ENCODE results near the gene NOTO. TPM values are rescaled to one million over a fixed set of nuclear protein-coding genes. Genes with fewer than 3 reads are reported as not detected.

NOTO gene, protein sequence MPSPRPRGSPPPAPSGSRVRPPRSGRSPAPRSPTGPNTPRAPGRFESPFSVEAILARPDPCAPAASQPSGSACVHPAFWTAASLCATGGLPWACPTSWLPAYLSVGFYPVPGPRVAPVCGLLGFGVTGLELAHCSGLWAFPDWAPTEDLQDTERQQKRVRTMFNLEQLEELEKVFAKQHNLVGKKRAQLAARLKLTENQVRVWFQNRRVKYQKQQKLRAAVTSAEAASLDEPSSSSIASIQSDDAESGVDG
- not detected for total RNA-seq

DNA sequence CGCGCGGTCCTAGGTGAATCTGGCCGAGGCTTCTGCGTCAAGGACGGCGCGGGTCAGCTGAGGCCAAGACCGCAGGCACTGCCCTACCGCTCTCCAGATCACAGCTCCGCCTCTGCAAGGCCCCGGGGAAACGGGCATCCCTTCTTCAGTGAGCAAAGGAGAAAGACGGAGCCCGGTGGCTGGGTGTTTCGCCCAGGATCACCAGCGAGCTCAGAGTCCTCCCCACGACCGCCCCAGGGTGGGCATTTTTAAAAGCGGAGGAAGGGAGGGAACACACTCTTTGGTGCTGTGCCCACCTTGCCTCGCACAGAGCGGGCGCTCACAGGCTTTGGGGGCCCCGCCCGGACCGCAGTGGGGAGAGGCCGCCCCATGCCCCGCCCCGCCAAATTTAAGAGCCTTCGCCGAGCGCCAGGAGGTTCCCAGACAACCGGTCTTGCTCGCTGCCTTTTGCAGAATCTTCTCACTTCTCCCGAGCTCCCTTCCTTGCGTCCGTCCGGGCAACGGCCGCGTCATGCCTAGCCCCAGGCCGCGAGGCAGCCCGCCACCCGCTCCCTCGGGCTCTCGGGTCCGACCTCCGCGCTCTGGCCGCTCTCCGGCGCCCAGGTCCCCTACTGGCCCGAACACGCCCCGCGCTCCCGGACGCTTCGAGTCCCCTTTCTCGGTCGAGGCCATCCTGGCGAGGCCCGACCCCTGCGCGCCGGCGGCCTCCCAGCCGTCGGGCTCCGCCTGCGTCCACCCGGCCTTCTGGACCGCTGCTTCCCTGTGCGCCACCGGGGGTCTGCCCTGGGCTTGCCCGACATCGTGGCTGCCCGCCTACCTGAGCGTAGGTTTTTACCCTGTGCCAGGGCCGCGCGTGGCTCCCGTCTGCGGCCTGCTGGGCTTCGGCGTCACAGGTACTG is at the start of gene NOTO:
NOTO (plus strand) TSS at position 419 of the 899 bp plus-strand sequence; CDS start at position 512, 93 bp downstream.

DNA sequence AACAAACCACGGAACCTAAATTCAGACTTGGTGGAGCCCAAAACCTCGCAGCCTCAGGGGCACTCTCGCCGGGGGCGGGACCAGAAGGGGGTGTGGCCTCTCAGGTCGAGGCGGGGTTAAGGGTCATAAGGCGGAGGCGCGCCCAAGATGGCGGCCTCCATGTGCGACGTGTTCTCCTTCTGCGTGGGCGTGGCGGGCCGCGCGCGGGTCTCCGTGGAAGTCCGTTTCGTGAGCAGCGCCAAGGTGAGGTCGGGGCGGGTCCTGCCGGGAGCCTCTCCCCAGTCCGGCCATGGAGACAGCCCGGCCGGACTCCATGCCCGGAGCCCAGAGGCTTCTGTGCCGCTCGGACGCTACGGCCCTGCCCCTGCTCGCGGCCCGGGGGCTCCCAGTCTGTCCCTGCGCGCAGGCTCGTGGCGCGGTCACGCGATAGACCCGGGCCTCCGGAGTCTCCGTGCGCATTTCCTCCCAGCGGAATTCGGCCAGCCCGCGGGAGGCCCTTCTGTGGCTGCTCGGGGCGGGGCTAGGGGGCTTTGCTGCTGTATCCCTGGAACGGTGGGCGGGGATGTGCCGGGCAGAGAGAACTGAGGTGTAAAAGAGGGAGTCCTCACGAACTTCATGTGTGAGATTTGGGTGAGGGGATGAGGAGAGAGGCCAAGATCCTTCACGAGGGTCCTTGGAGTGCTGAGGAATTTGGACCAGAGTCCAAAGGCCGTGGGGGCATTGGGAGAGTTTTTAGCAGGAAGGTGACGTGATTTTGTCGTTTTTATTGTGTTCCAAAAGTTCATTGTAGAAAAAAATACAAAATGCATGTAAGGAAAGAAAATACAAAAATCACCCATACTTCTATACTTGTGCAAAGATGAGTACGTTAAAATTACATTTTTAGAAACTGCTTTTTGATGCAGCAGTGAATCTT is 12.0 kb downstream of the NOTO start, which contains the start of gene SMYD5:
SMYD5 (plus strand) TSS at position 126 of the 916 bp plus-strand sequence; CDS start at position 148, 22 bp downstream.

DNA sequence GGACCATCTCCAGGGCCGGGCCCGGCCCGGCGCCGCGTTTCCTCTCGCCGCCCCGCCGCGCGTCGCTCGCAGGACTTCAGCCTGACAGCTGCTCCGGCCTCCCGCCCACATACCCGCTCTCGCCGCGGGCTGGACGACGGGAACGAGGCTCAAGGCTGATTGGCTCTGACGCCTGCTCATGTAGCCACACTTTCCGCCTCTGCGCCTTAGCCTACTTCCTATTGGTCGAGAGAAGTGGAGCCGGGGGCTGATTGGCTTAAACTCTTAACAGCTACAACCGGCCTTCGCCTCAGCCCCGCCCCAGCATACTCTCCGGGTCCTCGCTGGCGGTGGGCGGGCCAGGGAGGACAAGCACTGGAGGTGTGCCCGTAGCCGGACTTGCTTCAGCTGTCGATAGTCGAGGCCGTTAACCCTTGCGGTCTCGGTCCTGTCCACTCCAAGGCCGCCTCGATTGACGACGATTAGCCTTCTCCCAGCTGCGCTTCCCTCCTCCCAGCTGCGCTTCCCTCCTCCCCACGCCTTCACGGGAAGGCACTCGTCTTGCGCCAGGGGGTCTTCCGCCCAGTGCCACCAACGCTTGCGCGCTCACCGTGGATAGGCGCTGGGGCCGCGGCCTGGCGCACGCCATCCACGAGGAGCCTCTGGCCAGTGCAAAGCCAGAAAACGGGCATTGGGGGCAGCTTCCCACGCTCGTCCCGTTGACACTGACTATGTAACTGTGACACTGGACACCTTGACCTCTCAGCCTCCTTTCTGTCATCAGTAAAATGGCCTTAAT is 31.0 kb downstream of the NOTO start, which contains the start of gene PRADC1:
PRADC1 (minus strand) TSS at position 86 of the 778 bp plus-strand sequence; CDS start at position 7, 79 bp downstream.

DNA sequence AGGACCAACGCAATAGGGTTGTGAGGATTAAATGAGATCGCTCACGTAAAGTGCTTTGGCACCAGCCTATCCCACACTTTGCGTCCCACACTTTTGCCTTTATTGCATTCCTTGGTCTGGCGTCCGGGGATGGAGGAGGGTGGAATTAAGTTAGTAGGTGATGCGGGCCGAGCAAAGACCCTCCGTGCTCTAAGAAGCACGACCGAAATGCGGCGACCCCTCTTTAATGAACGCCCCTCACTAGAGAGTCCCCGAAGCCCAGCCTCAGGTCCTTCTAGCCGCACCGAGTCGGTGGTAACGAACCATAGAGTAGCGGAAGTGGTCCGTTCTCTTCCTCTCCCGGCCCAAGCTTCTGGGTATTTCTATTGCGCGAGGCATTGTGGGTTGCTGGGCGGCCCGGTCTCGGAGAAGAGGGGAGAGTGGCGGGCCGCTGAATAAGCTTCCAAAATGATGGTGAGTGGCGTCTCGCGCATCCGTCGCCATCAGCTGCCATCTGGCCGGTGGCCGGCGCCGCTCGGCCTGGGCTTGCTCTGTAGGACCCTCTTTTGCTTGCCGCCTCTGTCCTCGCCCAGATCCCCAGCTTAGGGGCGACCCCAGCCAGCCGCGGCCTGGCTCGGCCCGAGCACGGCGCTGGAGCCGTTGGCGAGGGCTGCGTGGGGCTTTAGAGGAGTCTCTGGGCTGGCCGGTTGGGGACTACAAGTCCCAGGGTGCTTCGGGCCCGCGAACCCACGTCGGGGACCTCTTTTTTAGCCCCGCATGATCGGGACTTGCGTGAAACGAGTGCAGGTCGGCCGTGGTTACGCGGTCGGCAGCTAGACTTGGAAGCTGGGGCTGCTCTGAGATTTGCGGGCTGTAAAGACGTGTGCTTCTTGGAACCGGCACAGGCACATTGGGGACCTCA is 31.8 kb downstream of the NOTO start, which contains the start of gene CCT7:
CCT7 (plus strand) TSS at position 377 of the 901 bp plus-strand sequence; CDS start at position 448, 71 bp downstream.

Other genes starting within 250 kb of the NOTO start
- 25.7 TPM for gene SFXN5, start 130.9 kb upstream of the NOTO start, total RNA-seq
- 32.5 TPM for gene RAB11FIP5, start 89.6 kb upstream of the NOTO start, total RNA-seq
- 20.7 TPM for gene SMYD5, start 11.7 kb downstream of the NOTO start, total RNA-seq
- 26.8 TPM for gene PRADC1, start 30.7 kb downstream of the NOTO start, total RNA-seq
- gene CCT7, start 31.7 kb downstream of the NOTO start, total RNA-seq, result 189 TPM
- gene FBXO41, start 81.9 kb downstream of the NOTO start, total RNA-seq, result 1.5 TPM
- gene EGR4, start 91.0 kb downstream of the NOTO start, total RNA-seq, result not detected
- gene ALMS1, start 183.3 kb downstream of the NOTO start, total RNA-seq, result 57.9 TPM

Measured in metanephros (tissue), 1 donor.